Measurements from ENCODE around the gene KRTAP12-2.

The KRTAP12-2 gene

GRCh38 chr21:44666401-44667320 is at the start of gene KRTAP12-2:
Gene KRTAP12-2 (minus strand): TSS chr21:44666927. CDS start chr21:44666886, 41 bp downstream.
- DNase-seq, result no peak

- DNase-seq, result no peak
These were observed 48.2 kb upstream of the KRTAP12-2 start for GRCh38 chr21:44714905-44715304.

- no peak for DNase-seq
These were observed 47.1 kb upstream of the KRTAP12-2 start for GRCh38 chr21:44713846-44714245.

- DNase-seq, result no peak
These were observed 46.4 kb upstream of the KRTAP12-2 start for GRCh38 chr21:44713130-44713529.

- DNase-seq, result no peak
These were observed 45.7 kb upstream of the KRTAP12-2 start for GRCh38 chr21:44712203-44713028.

GRCh38 chr21:44711327-44712202 is 44.8 kb upstream of the KRTAP12-2 start, which contains the start of gene TSPEAR:
Gene TSPEAR (minus strand): TSS chr21:44711572. CDS start chr21:44711514, 58 bp downstream.
- no peak for DNase-seq

DNA sequence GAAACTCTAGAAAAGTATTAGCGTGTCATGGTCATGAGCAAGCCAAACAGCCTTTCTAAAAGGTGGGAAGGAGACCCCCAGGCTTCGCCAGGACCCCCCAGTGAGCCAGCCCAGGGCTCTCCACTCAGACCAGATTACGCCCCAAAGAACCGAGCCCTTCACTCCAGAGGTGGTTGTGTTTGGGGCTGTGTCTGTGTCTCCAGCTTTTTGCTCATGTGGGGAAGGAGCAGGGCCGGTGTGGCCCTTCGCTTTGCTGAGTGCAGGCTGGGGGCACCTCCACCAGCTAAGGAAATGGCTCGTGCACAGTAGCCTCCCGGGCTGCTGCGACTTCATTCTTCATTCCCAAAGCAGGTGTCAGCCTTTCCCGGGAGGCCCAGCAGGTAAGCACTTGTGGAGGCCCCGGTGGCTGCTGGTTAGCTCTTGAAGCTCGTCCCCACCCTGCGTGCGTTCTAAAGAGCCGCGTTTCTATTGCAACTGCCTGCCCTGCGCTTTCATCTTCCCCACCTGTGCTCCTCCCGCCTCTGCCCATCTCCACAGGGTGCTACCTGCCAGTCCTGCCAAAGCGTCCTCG is 44.1 kb upstream of the KRTAP12-2 start:
- no peak for DNase-seq

DNA sequence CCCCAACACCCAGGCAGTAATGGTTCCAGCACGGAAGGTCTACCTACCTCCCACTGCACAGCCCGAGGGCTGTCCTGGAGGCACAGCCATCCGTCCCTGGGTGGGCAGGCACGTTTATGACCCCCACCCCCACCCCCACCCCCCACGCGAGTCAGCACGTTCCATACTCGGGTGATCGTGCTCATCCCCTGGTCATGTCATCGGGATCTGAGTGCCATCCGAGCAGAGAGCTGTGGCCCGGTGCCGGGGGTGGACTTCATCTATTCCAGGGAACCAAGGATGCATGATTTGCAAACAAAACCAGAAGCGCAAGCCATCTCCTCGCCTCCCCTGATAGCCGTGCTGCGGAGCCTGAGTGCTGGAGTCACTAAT is 43.6 kb upstream of the KRTAP12-2 start:
- no peak for DNase-seq

- DNase-seq, result no peak
These were observed 42.9 kb upstream of the KRTAP12-2 start for GRCh38 chr21:44709426-44710293.

GRCh38 chr21:44708866-44709425 is 42.2 kb upstream of the KRTAP12-2 start:
- no peak for DNase-seq

DNA sequence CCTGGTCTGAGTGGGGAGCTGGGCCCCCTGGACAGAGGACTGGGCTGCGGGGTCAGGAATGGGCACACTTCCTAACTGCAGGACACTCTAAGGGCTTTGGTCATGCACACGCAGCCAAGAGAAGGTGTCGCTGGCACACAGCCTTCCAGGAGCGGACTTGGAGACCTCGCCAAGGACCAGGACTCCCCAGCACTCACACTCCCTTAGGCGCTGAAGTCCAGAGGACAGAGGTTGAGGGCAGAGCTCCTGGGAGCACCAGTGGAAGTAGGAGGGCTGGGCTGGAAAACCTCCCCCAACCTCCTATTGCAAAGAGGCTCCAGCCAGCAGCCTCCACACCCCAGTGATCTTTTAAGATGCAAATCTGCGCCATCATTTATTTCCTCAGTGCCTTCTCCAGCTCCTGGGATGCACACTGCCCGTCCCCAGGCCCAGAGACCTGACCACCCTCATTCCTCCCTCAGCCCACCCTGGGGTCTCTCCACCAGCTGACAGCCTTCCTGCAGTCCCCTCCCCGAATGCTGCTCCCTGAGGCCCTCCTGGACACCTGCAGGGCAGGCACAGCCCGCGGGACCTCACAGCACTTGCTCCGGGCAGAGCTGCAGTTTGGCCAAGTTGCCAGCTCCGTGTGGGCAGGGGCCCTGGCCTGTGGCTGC is 41.6 kb upstream of the KRTAP12-2 start:
- no peak for DNase-seq

DNA sequence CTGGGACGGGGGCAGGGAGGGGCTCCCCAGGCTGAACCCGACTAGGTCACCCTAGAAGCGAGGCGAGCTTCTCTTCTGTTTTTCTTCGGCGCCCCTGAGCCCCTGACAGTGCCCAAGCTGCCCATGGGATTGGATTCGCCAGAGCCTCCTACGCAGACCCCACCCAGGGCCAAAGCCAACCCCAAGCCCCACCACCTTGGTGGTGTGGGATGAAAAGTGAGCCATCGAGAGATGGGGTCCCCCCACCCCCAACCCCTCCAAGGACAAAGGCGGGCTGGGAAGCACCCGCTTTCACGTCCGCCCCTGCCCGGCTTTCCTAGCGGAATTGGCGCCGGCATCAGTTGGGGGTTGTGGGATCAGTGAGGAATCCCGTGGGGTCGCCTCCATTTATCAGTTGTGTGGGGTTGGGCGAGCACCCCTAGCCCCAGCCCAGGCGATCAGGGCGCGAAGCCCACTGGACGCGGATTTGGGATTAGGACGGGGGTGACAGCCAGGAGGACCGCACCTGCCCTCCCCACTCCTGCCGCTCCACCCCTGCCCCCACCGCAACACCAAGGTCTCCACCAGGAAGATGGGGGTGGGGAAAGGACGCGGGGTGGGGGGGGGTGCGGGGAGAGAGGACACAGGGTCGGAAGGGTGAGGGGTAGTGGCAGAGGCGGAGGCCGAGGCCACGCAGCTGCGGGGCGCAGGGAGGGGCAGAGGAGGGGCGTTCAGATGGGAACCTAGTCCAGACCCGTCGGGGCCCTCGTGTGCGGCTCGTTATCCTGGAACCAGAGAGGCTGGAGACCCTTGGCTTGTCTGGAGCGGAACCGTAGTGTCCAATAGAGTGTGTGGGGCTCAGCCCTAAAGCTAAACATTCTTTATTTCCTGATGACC is 40.2 kb upstream of the KRTAP12-2 start:
- no peak for DNase-seq

- DNase-seq, result no peak
These were observed 39.4 kb upstream of the KRTAP12-2 start for GRCh38 chr21:44706026-44706705.

GRCh38 chr21:44704636-44705001 is 37.9 kb upstream of the KRTAP12-2 start:
- DNase-seq, result no peak

DNA sequence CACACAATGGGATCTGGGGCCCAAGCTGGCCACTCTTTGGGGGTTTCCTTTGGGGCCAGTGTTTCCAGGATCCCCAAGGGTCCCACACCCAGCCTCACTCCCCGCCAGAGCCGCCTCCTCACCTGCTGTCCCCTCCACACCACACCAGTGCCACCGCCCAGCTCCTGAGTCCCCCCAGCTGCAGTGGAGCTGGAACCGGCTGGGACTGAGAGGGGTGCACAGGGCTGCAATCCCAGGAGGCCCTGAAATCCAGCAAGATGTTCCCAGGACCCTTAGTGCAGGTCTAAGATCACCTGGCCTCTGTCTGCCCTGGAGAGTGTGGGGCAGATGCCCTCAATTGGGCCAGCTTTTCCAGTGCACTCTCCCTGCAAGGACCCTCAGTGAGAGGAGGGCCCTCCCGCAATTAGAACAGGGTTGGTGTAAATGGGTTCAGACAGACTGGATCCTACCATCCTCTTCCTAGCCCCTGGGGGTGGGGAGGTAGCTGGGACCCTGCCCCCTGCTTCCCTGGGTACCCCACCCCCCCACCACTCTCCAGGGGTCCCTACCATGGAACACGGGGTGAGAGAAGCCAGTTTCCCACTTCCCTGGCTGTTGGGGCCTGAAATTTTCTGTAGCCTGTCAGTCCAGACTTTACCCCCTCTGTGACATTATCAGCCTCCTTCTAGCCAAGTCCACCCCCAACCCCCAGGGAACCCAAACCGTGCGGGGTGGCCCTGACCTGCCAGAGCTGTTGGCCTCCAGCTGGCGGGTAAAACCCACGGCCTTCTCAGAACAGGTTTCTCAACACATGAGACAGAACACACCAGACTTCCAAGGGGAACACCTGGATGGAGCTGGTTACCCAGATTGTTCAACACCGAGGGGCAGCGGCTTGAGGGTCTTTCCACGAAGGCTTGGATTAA is 37.3 kb upstream of the KRTAP12-2 start:
- DNase-seq, result no peak

GRCh38 chr21:44702973-44703730 is 36.4 kb upstream of the KRTAP12-2 start:
- DNase-seq, result no peak
